Ishikawa (cell line): ENCODE measurements around the gene CPO.

Source experiments
- EP300 ChIP-seq: IDR thresholded peaks from 2 replicates; pipeline ENCODE4 v1.6.1; 2012; ENCODE audit warnings: borderline replicate concordance
- NFIC ChIP-seq: IDR thresholded peaks from 2 replicates; pipeline ENCODE4 v1.6.1; 2012
- TEAD4 ChIP-seq: IDR thresholded peaks from 2 replicates; pipeline ENCODE4 v1.6.1; 2012
- YY1 ChIP-seq: IDR thresholded peaks from 2 replicates; pipeline ENCODE4 v1.6.1; 2012; ENCODE audit warnings: low read depth
- ZBTB7A ChIP-seq: IDR thresholded peaks from 2 replicates; pipeline ENCODE4 v1.6.1; 2012; ENCODE audit warnings: low read depth

DNA sequence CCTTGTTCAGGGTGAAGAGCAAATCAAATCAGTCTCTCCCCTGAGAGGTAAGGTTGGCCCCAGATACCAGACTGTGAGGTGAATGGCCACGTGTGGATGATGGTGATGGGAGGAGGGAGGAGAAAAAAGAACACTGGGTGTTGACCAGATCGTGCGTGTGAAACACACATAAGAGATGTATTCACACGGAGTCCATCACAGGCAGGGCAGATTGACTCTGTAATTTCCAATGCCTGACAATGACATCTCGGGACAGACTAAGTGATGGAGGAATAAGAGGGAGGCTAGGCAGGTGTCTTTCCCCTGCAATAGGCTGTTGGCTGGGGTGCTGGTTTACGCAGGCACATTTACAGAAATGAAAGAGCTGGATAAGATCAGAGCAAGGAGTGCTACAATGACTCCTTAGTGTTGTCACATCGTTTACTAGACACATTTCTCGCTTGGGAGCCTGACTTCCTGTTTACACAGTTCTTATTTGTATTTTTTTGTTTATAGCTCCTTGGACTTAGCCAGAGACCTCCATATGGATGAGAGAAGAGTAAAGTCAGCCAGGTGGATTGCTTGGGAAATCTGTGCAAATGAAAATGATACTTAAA, 43.1 kb downstream of the CPO start:
- TF ChIP-seq NFIC: no peak
- no peak for TF ChIP-seq YY1
- TF ChIP-seq TEAD4: no peak
- no peak for TF ChIP-seq ZBTB7A
- TF ChIP-seq EP300: no peak
